Loucy (cell line): Measurements from ENCODE around the gene PDLIM4.

Experiments used
- H2AFZ ChIP-seq: fragments of 200-600 bp; sonication (generic); 2 replicates; pipeline ENCODE4 v1.6.0; 2016; ENCODE audit warnings: antibody characterized with exemption, mild to moderate bottlenecking, low read length, moderate library complexity
- H3F3A ChIP-seq: fragments of 200-600 bp; 2 replicates; pipeline ENCODE4 v1.6.0; 2016; ENCODE audit warnings: antibody characterized with exemption, low read depth, mild to moderate bottlenecking
- H3K27me3 ChIP-seq: fragments of 200-600 bp; sonication (generic); 2 replicates; pipeline ENCODE4 v1.6.1; 2014; ENCODE audit warnings: low read length, mild to moderate bottlenecking; ENCODE audit not compliant: insufficient read depth, poor library complexity, severe bottlenecking
- H3K36me3 ChIP-seq: fragments of 200-600 bp; sonication (generic); 2 replicates; pipeline ENCODE4 v1.6.1; 2016; ENCODE audit warnings: low read length; ENCODE audit not compliant: insufficient read depth
- H3K4me1 ChIP-seq: fragments of 200-600 bp; sonication (generic); 2 replicates; pipeline ENCODE4 v1.5.1; 2014; ENCODE audit warnings: low read length, mild to moderate bottlenecking; ENCODE audit not compliant: insufficient read depth, poor library complexity, severe bottlenecking
- H3K4me2 ChIP-seq: fragments of 200-600 bp; sonication (generic); 2 replicates; pipeline ENCODE4 v1.6.0; 2014; ENCODE audit warnings: antibody characterized with exemption, low read length, low read depth, mild to moderate bottlenecking; ENCODE audit not compliant: poor library complexity, severe bottlenecking
- H3K4me3 ChIP-seq: fragments of 200-600 bp; sonication (generic); 2 replicates; pipeline ENCODE4 v1.5.1; 2014; ENCODE audit warnings: low read length, mild to moderate bottlenecking, mixed read lengths; ENCODE audit not compliant: poor library complexity, severe bottlenecking
- H3K79me2 ChIP-seq: fragments of 200-600 bp; sonication (generic); 2 replicates; pipeline ENCODE4 v1.6.1; 2014; ENCODE audit warnings: low read length; ENCODE audit not compliant: insufficient read depth
- H3K9ac ChIP-seq: fragments of 200-600 bp; sonication (generic); 2 replicates; pipeline ENCODE4 v1.6.0; 2014; ENCODE audit warnings: mild to moderate bottlenecking, low read depth, low read length, moderate library complexity; ENCODE audit not compliant: poor library complexity, severe bottlenecking
- H3K9me2 ChIP-seq: fragments of 200-600 bp; sonication (generic); replicated peaks from 2 replicates; pipeline ENCODE4 v1.6.1; 2016; ENCODE audit warnings: low read depth, low read length, mixed read lengths
- H3K9me3 ChIP-seq: fragments of 200-600 bp; sonication (generic); 2 replicates; pipeline ENCODE4 v1.6.1; 2014; ENCODE audit warnings: mild to moderate bottlenecking, antibody characterized with exemption, low read length, low read depth; ENCODE audit not compliant: insufficient read depth
- H4K20me1 ChIP-seq: fragments of 200-600 bp; sonication (generic); 2 replicates; pipeline ENCODE4 v1.6.0; 2014; ENCODE audit warnings: antibody characterized with exemption, low read length, mild to moderate bottlenecking; ENCODE audit not compliant: insufficient read depth, poor library complexity, severe bottlenecking
- CTCF ChIP-seq: fragments of 200-600 bp; sonication (generic); conservative IDR thresholded peaks from 2 replicates; pipeline ENCODE4 v1.5.1; 2014; ENCODE audit warnings: mild to moderate bottlenecking, antibody characterized with exemption, low read length
- EZH2phosphoT487 ChIP-seq: fragments of 200-600 bp; IDR thresholded peaks from 2 replicates; pipeline ENCODE4 v1.6.1; 2018; ENCODE audit warnings: antibody characterized with exemption, mild to moderate bottlenecking, moderate library complexity, borderline replicate concordance

PDLIM4 gene

GRCh38 chr5:132209901-132210545 lies 47.5 kb upstream of the PDLIM4 start:
- Histone ChIP-seq H2AFZ (no peak overlapping the region), H3K4me1 (peaks cover 8% of the 10 kb centered on the region), H4K20me1 (no peaks in the 10 kb centered on the region), H3K27me3 (no peaks in the 10 kb centered on the region), H3K4me3 (no peak overlapping the region), H3K79me2 (no peaks in the 10 kb centered on the region), H3K36me3 (no peaks in the 10 kb centered on the region), H3K9ac (no peak overlapping the region), H3K4me2 (no peak overlapping the region), H3F3A (no peaks in the 10 kb centered on the region), H3K9me3 (no peaks in the 10 kb centered on the region), H3K9me2 (no peaks in the 10 kb centered on the region)
- TF ChIP-seq CTCF = no peak
- no peak for TF ChIP-seq EZH2phosphoT487

GRCh38 chr5:132210944-132211343 lies 46.6 kb upstream of the PDLIM4 start:
- Histone ChIP-seq H3K36me3 (no peaks in the 10 kb centered on the region), H3K9me3 (no peaks in the 10 kb centered on the region), H3K4me3 (no peak overlapping the region), H4K20me1 (no peaks in the 10 kb centered on the region), H3K9ac (no peak overlapping the region), H3K79me2 (no peaks in the 10 kb centered on the region), H3K9me2 (no peaks in the 10 kb centered on the region), H3K4me2 (no peak overlapping the region), H2AFZ (no peak overlapping the region), H3F3A (no peaks in the 10 kb centered on the region), H3K27me3 (no peaks in the 10 kb centered on the region), H3K4me1 (peaks cover 8% of the 10 kb centered on the region)
- TF ChIP-seq EZH2phosphoT487 = no peak
- TF ChIP-seq CTCF = no peak

GRCh38 chr5:132211787-132212186 lies 45.7 kb upstream of the PDLIM4 start:
- Histone ChIP-seq H3K4me3 (no peak overlapping the region), H3K9me3 (no peaks in the 10 kb centered on the region), H2AFZ (no peak overlapping the region), H3K4me2 (no peak overlapping the region), H3K9ac (no peak overlapping the region), H3K4me1 (peaks cover 8% of the 10 kb centered on the region), H3F3A (no peaks in the 10 kb centered on the region), H4K20me1 (no peaks in the 10 kb centered on the region), H3K9me2 (no peaks in the 10 kb centered on the region), H3K27me3 (no peaks in the 10 kb centered on the region), H3K36me3 (no peaks in the 10 kb centered on the region), H3K79me2 (no peaks in the 10 kb centered on the region)
- TF ChIP-seq EZH2phosphoT487 = no peak
- no peak for TF ChIP-seq CTCF
